GM12878 (cell line): Measurements from ENCODE around the gene TNFSF15.

Source experiments
- CREB1 ChIP-seq: IDR thresholded peaks from 2 replicates; pipeline ENCODE4 v1.6.1; 2012; ENCODE audit warnings: low read depth, mild to moderate bottlenecking, inconsistent platforms
- DPF2 ChIP-seq: fragments of 450-650 bp; IDR thresholded peaks from 2 replicates; pipeline ENCODE4 v1.6.1; 2017; ENCODE audit warnings: mild to moderate bottlenecking
- JUND ChIP-seq: IDR thresholded peaks from 2 replicates; pipeline ENCODE4 v1.6.1; 2012; ENCODE audit warnings: low read depth, mild to moderate bottlenecking, low read length, improper control_type of control experiment, moderate library complexity
- MTA3 ChIP-seq: IDR thresholded peaks from 2 replicates; pipeline ENCODE4 v1.6.1; 2012; ENCODE audit warnings: low read length, inconsistent platforms, borderline replicate concordance
- MXI1 ChIP-seq: fragments of 150-350 bp; IDR thresholded peaks from 2 replicates; pipeline ENCODE4 v1.6.1; 2011; ENCODE audit warnings: low read depth, mild to moderate bottlenecking, inconsistent platforms, low read length, improper control_type of control experiment
- POLR2A ChIP-seq: IDR thresholded peaks from 2 replicates; pipeline ENCODE4 v1.6.1; 2011; ENCODE audit warnings: low read depth, mild to moderate bottlenecking, low read length
- POLR2AphosphoS5 ChIP-seq: IDR thresholded peaks from 2 replicates; pipeline ENCODE4 v1.6.1; 2011; ENCODE audit warnings: mild to moderate bottlenecking, low read length, inconsistent platforms
- TCF12 ChIP-seq: IDR thresholded peaks from 2 replicates; pipeline ENCODE4 v1.6.1; 2011; ENCODE audit warnings: low read depth, mild to moderate bottlenecking, low read length
- TF ChIP-seq, protein P1 (sequence below): fragments of 450-650 bp; IDR thresholded peaks from 2 replicates; pipeline ENCODE4 v1.6.1; 2017; ENCODE audit warnings: antibody characterized with exemption, mild to moderate bottlenecking, moderate library complexity
- TF ChIP-seq, protein P2 (sequence below), 3 experiments: IDR thresholded peaks in 2 of 3; conservative IDR thresholded peaks in 1 of 3; 2 replicates each; pipeline ENCODE4 v1.5.1; 2011; ENCODE audit warnings: low read depth in 3 of 3, low read length in 3 of 3, mild to moderate bottlenecking in 3 of 3, control low read depth in 2 of 3, moderate library complexity in 2 of 3, inconsistent platforms in 1 of 3, mixed read lengths in 1 of 3; ENCODE audit not compliant: control insufficient read depth in 2 of 3, insufficient read depth in 1 of 3; ENCODE audit errors: extremely low read depth in 1 of 3
- TF ChIP-seq, protein P3 (sequence below): fragments of 450-650 bp; IDR thresholded peaks from 2 replicates; pipeline ENCODE4 v1.6.1; 2017; ENCODE audit warnings: borderline replicate concordance
- TF ChIP-seq, protein P4 (sequence below): fragments of 450-650 bp; IDR thresholded peaks from 2 replicates; pipeline ENCODE4 v1.6.1; 2017; ENCODE audit warnings: low read depth, mild to moderate bottlenecking, moderate library complexity

DNA sequence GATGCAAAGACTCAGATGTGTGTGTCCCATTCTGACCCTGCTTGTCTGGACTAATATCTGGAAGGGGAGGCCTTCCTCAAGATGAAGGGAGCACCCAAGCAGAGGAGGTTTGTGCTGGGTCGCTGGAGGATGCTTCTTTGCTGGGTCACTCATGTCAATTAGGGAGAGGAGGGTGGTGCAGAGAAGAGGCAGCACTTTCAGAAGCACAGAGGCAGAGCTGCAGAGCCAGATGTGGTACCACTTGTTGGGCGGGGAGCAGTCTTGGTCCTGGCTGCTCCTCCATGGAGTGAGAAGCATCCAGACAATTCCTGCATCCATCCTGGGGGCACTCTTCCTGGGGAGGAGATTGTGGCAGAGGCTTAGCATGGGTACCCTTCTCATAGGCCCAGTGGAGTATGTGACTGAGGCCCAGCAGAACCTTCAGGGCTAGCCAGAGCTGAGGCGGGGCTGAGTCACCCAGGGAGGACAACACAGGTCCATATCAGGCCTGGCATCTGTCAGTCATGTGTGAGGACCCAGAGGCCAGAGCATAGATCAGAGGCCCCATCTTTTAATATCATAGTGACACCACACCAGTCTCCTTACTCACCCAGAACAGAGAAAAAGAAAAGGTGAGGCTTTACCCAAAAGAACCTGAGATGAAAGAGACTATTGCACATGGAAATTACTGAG is 59.8 kb downstream of the TNFSF15 start:
- TF ChIP-seq TCF12: no peak
- TF ChIP-seq POLR2AphosphoS5: no peak
- TF ChIP-seq, protein P1, sequence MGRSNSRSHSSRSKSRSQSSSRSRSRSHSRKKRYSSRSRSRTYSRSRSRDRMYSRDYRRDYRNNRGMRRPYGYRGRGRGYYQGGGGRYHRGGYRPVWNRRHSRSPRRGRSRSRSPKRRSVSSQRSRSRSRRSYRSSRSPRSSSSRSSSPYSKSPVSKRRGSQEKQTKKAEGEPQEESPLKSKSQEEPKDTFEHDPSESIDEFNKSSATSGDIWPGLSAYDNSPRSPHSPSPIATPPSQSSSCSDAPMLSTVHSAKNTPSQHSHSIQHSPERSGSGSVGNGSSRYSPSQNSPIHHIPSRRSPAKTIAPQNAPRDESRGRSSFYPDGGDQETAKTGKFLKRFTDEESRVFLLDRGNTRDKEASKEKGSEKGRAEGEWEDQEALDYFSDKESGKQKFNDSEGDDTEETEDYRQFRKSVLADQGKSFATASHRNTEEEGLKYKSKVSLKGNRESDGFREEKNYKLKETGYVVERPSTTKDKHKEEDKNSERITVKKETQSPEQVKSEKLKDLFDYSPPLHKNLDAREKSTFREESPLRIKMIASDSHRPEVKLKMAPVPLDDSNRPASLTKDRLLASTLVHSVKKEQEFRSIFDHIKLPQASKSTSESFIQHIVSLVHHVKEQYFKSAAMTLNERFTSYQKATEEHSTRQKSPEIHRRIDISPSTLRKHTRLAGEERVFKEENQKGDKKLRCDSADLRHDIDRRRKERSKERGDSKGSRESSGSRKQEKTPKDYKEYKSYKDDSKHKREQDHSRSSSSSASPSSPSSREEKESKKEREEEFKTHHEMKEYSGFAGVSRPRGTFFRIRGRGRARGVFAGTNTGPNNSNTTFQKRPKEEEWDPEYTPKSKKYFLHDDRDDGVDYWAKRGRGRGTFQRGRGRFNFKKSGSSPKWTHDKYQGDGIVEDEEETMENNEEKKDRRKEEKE: no peak
- TF ChIP-seq CREB1: no peak
- no peak for TF ChIP-seq JUND
- TF ChIP-seq, protein P2, sequence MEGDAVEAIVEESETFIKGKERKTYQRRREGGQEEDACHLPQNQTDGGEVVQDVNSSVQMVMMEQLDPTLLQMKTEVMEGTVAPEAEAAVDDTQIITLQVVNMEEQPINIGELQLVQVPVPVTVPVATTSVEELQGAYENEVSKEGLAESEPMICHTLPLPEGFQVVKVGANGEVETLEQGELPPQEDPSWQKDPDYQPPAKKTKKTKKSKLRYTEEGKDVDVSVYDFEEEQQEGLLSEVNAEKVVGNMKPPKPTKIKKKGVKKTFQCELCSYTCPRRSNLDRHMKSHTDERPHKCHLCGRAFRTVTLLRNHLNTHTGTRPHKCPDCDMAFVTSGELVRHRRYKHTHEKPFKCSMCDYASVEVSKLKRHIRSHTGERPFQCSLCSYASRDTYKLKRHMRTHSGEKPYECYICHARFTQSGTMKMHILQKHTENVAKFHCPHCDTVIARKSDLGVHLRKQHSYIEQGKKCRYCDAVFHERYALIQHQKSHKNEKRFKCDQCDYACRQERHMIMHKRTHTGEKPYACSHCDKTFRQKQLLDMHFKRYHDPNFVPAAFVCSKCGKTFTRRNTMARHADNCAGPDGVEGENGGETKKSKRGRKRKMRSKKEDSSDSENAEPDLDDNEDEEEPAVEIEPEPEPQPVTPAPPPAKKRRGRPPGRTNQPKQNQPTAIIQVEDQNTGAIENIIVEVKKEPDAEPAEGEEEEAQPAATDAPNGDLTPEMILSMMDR (IDR thresholded peaks at IDR 0.05 in 2 of 3, conservative IDR thresholded peaks at IDR 0.05 in 1 of 3; ENCODE audit: control insufficient read depth in 2 of 3, extremely low read depth in 1 of 3, insufficient read depth in 1 of 3, low read depth in 3 of 3, low read length in 3 of 3): no peak
- no peak for TF ChIP-seq DPF2
- TF ChIP-seq MTA3: no peak
- no peak for TF ChIP-seq MXI1
- TF ChIP-seq, protein P3, sequence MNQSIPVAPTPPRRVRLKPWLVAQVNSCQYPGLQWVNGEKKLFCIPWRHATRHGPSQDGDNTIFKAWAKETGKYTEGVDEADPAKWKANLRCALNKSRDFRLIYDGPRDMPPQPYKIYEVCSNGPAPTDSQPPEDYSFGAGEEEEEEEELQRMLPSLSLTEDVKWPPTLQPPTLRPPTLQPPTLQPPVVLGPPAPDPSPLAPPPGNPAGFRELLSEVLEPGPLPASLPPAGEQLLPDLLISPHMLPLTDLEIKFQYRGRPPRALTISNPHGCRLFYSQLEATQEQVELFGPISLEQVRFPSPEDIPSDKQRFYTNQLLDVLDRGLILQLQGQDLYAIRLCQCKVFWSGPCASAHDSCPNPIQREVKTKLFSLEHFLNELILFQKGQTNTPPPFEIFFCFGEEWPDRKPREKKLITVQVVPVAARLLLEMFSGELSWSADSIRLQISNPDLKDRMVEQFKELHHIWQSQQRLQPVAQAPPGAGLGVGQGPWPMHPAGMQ: no peak
- TF ChIP-seq, protein P4, sequence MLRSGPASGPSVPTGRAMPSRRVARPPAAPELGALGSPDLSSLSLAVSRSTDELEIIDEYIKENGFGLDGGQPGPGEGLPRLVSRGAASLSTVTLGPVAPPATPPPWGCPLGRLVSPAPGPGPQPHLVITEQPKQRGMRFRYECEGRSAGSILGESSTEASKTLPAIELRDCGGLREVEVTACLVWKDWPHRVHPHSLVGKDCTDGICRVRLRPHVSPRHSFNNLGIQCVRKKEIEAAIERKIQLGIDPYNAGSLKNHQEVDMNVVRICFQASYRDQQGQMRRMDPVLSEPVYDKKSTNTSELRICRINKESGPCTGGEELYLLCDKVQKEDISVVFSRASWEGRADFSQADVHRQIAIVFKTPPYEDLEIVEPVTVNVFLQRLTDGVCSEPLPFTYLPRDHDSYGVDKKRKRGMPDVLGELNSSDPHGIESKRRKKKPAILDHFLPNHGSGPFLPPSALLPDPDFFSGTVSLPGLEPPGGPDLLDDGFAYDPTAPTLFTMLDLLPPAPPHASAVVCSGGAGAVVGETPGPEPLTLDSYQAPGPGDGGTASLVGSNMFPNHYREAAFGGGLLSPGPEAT: no peak
- no peak for TF ChIP-seq POLR2A
